GM19240 (cell line): ENCODE measurements around the gene SQSTM1.

Experiments
- DNase-seq: peaks from one replicate; pipeline ENCODE4 v3.0.0; 2011; ENCODE audit warnings: low spot score; ENCODE audit not compliant: insufficient read length

SQSTM1 gene

GRCh38 chr5:179794575-179794974 lies 26.1 kb upstream of the SQSTM1 start:
- DNase-seq, result no peak

GRCh38 chr5:179795049-179795862 lies 25.4 kb upstream of the SQSTM1 start:
- DNase-seq, result no peak

GRCh38 chr5:179795863-179796833 lies 24.6 kb upstream of the SQSTM1 start:
- DNase-seq, result peak; percentile 72

GRCh38 chr5:179796877-179797608 lies 23.7 kb upstream of the SQSTM1 start:
- DNase-seq, result no peak

GRCh38 chr5:179797741-179798140 lies 23.0 kb upstream of the SQSTM1 start:
- no peak for DNase-seq

GRCh38 chr5:179798144-179798770 lies 22.4 kb upstream of the SQSTM1 start:
- DNase-seq, result no peak

GRCh38 chr5:179798771-179799643 lies 21.7 kb upstream of the SQSTM1 start:
- DNase-seq, result no peak

GRCh38 chr5:179799644-179799973 lies 21.1 kb upstream of the SQSTM1 start:
- no peak for DNase-seq

- DNase-seq, result no peak
Measured at GRCh38 chr5:179800071-179800695, 20.5 kb upstream of the SQSTM1 start.

- no peak for DNase-seq
Measured at GRCh38 chr5:179800696-179801201, 20.0 kb upstream of the SQSTM1 start.

GRCh38 chr5:179801304-179802206 lies 19.1 kb upstream of the SQSTM1 start:
- peak; percentile 90 for DNase-seq

GRCh38 chr5:179802207-179802883 lies 18.4 kb upstream of the SQSTM1 start:
- DNase-seq, result no peak

- DNase-seq, result no peak
Measured at GRCh38 chr5:179802950-179803562, 17.6 kb upstream of the SQSTM1 start.

GRCh38 chr5:179803651-179804554 lies 16.8 kb upstream of the SQSTM1 start:
- DNase-seq, result no peak

GRCh38 chr5:179804555-179804947 lies 16.2 kb upstream of the SQSTM1 start:
- no peak for DNase-seq

- DNase-seq, result no peak
Measured at GRCh38 chr5:179805070-179805528, 15.6 kb upstream of the SQSTM1 start.
